Astrocyte (in vitro differentiated cells and primary cell): ENCODE measurements around the gene LEMD1. TPM values are rescaled to one million over a fixed set of nuclear protein-coding genes. Genes with fewer than 3 reads are reported as not detected.

ENCODE experiments used
- DNase-seq: peaks from one replicate; pipeline ENCODE4 v3.0.0-alpha.2; 2010; ENCODE audit warnings: low read depth
- FAIRE-seq: peaks from 2 replicates; lab custom pipeline; 2011; peaks lifted over from hg19 to GRCh38; lab: Jason Lieb, UNC
- H2AFZ ChIP-seq: 2 replicates; pipeline ENCODE4 v1.6.0; 2012; ENCODE audit warnings: low read depth, low read length, inconsistent platforms
- H3K27ac ChIP-seq: 2 replicates; pipeline ENCODE4 v1.5.1; 2011; ENCODE audit warnings: low read depth, low read length, inconsistent platforms
- H3K27me3 ChIP-seq: 2 replicates; pipeline ENCODE4 v1.6.0; 2011; ENCODE audit warnings: low read length, inconsistent platforms; ENCODE audit not compliant: insufficient read depth
- H3K36me3 ChIP-seq: 2 replicates; pipeline ENCODE4 v1.5.1; 2011; ENCODE audit warnings: low read length, inconsistent platforms; ENCODE audit not compliant: insufficient read depth
- H3K4me1 ChIP-seq: 2 replicates; pipeline ENCODE4 v1.5.1; 2011; ENCODE audit warnings: low read length, inconsistent platforms; ENCODE audit not compliant: insufficient read depth
- H3K4me2 ChIP-seq: 2 replicates; pipeline ENCODE4 v1.6.0; 2012; ENCODE audit warnings: low read length, inconsistent platforms
- H3K4me3 ChIP-seq: 2 replicates; pipeline ENCODE4 v1.5.1; 2011; ENCODE audit warnings: low read depth, mild to moderate bottlenecking, low read length, inconsistent platforms; ENCODE audit not compliant: insufficient read depth
- H3K79me2 ChIP-seq: 2 replicates; pipeline ENCODE4 v1.6.0; 2012; ENCODE audit warnings: mild to moderate bottlenecking, low read length, inconsistent platforms; ENCODE audit not compliant: insufficient read depth
- H3K9ac ChIP-seq: 2 replicates; pipeline ENCODE4 v1.6.0; 2012; ENCODE audit warnings: mild to moderate bottlenecking, low read length, inconsistent platforms
- H3K9me3 ChIP-seq: 2 replicates; pipeline ENCODE4 v1.5.1; 2012; ENCODE audit warnings: low read depth, mild to moderate bottlenecking, low read length, inconsistent platforms; ENCODE audit not compliant: insufficient read depth
- H4K20me1 ChIP-seq: 2 replicates; pipeline ENCODE4 v1.6.0; 2012; ENCODE audit warnings: low read length, inconsistent platforms; ENCODE audit not compliant: insufficient read depth
- H3K27ac Mint-ChIP-seq: one replicate; pipeline ENCODE4 v1.8.0; 2021; ENCODE audit warnings: mild to moderate bottlenecking, mixed read lengths; ENCODE audit not compliant: unreplicated experiment
- H3K27me3 Mint-ChIP-seq: one replicate; pipeline ENCODE4 v1.8.0; 2021; ENCODE audit warnings: low read depth, mixed read lengths; ENCODE audit not compliant: unreplicated experiment
- H3K36me3 Mint-ChIP-seq: one replicate; pipeline ENCODE4 v1.8.0; 2021; ENCODE audit warnings: low read depth, mixed read lengths; ENCODE audit not compliant: unreplicated experiment
- H3K4me1 Mint-ChIP-seq: one replicate; pipeline ENCODE4 v1.8.0; 2021; ENCODE audit warnings: low read depth, mixed read lengths; ENCODE audit not compliant: unreplicated experiment
- H3K4me3 Mint-ChIP-seq: one replicate; pipeline ENCODE4 v1.8.0; 2021; ENCODE audit warnings: mild to moderate bottlenecking, moderate library complexity, mixed read lengths; ENCODE audit not compliant: unreplicated experiment
- H3K9me3 Mint-ChIP-seq: one replicate; pipeline ENCODE4 v1.8.0; 2021; ENCODE audit warnings: mild to moderate bottlenecking, mixed read lengths; ENCODE audit not compliant: unreplicated experiment
- CTCF ChIP-seq: IDR thresholded peaks from 2 replicates; pipeline ENCODE4 v1.5.1; 2011; ENCODE audit warnings: low read depth, mild to moderate bottlenecking, inconsistent platforms, low read length, moderate library complexity; ENCODE audit not compliant: insufficient read depth
- EZH2 ChIP-seq: IDR thresholded peaks from 2 replicates; pipeline ENCODE4 v1.6.1; 2012; ENCODE audit warnings: mild to moderate bottlenecking, low read length, inconsistent platforms; ENCODE audit not compliant: insufficient read depth
- total RNA-seq: library from RNA; stranded (reverse); gene quantifications from 2 replicates; pipeline ENCODE4 v1.2.1, GENCODE V29; 2021

Gene LEMD1
- total RNA-seq, 1 donor from 2014 or later = 3.1 TPM

- Histone ChIP-seq H3K4me2 (no peak overlapping the region), H3K4me3 (no peak overlapping the region), H3K27ac (no peak overlapping the region), H3K9ac (no peak overlapping the region), H2AFZ (no peak overlapping the region), H3K9me3 (no peaks in the 10 kb centered on the region), H4K20me1 (no peaks in the 10 kb centered on the region), H3K36me3 (no peaks in the 10 kb centered on the region), H3K4me1 (no peaks in the 10 kb centered on the region), H3K79me2 (no peaks in the 10 kb centered on the region), H3K27me3 (peaks cover 55% of the 10 kb centered on the region)
- Mint-ChIP-seq H3K27ac (no peak overlapping the region), H3K4me1 (peaks cover 2% of the 10 kb centered on the region), H3K27me3 (peaks cover 36% of the 10 kb centered on the region), H3K9me3 (no peaks in the 10 kb centered on the region), H3K4me3 (no peak overlapping the region), H3K36me3 (no peaks in the 10 kb centered on the region)
- DNase-seq = no peak
- TF ChIP-seq CTCF = no peak
- TF ChIP-seq EZH2 = no peak
- FAIRE-seq = no peak
Measured at GRCh38 chr1:205424901-205425600, 3.2 kb upstream of the LEMD1 start.

GRCh38 chr1:205423814-205424399 lies 2.1 kb upstream of the LEMD1 start:
- H3K27ac ChIP-seq = no peak overlapping the region
- no peak overlapping the region for H3K4me3 ChIP-seq
- H3K27me3 ChIP-seq = peaks cover 55% of the 10 kb centered on the region
- Mint-ChIP-seq H3K36me3 (no peaks in the 10 kb centered on the region), H3K27me3 (peaks cover 37% of the 10 kb centered on the region), H3K27ac (no peak overlapping the region), H3K9me3 (no peaks in the 10 kb centered on the region), H3K4me1 (peaks cover 2% of the 10 kb centered on the region), H3K4me3 (no peak overlapping the region)
- FAIRE-seq (no peak), DNase-seq (no peak)
- H3K4me1 ChIP-seq = no peaks in the 10 kb centered on the region
- H3K9ac ChIP-seq = no peak overlapping the region
- TF ChIP-seq CTCF (no peak), EZH2 (no peak)
- no peaks in the 10 kb centered on the region for H3K9me3 ChIP-seq
- H3K36me3 ChIP-seq = no peaks in the 10 kb centered on the region
- no peak overlapping the region for H3K4me2 ChIP-seq
- no peaks in the 10 kb centered on the region for H3K79me2 ChIP-seq
- no peaks in the 10 kb centered on the region for H4K20me1 ChIP-seq
- no peak overlapping the region for H2AFZ ChIP-seq

GRCh38 chr1:205422993-205423642 lies 1.3 kb upstream of the LEMD1 start:
- Mint-ChIP-seq H3K36me3 (no peaks in the 10 kb centered on the region), H3K27ac (no peak overlapping the region), H3K9me3 (no peaks in the 10 kb centered on the region), H3K4me3 (no peak overlapping the region), H3K4me1 (no peaks in the 10 kb centered on the region), H3K27me3 (peaks cover 36% of the 10 kb centered on the region)
- Histone ChIP-seq H4K20me1 (no peaks in the 10 kb centered on the region), H3K4me1 (no peaks in the 10 kb centered on the region), H2AFZ (no peak overlapping the region), H3K9ac (no peak overlapping the region), H3K79me2 (no peaks in the 10 kb centered on the region), H3K4me2 (no peak overlapping the region), H3K27me3 (peaks cover 57% of the 10 kb centered on the region), H3K36me3 (no peaks in the 10 kb centered on the region), H3K4me3 (no peak overlapping the region), H3K9me3 (no peaks in the 10 kb centered on the region), H3K27ac (no peak overlapping the region)
- no peak for TF ChIP-seq CTCF
- no peak for FAIRE-seq
- no peak for DNase-seq
